MM.1S (cell line): ENCODE measurements around the gene GPR26.
"Not testable (repeated sequence)": the region's sequence is repeated elsewhere in the genome, so short reads cannot be mapped to it uniquely, and the experiment has no call there.

Experiments
- DNase-seq: peaks from one replicate; pipeline ENCODE4 v3.0.0-alpha.2; 2015
- H2AFZ ChIP-seq: fragments of 300-600 bp; sonication (generic); 2 replicates; pipeline ENCODE4 v1.6.0; 2016; ENCODE audit warnings: antibody characterized with exemption, low read length
- H3F3A ChIP-seq: fragments of 300-600 bp; sonication (generic); 2 replicates; pipeline ENCODE4 v1.6.1; 2016; ENCODE audit warnings: mild to moderate bottlenecking, antibody characterized with exemption, low read length, moderate library complexity, mixed read lengths; ENCODE audit not compliant: insufficient read depth
- H3K27ac ChIP-seq: fragments of 300-600 bp; sonication (generic); 2 replicates; pipeline ENCODE4 v1.5.1; 2016; ENCODE audit warnings: mild to moderate bottlenecking, low read length
- H3K27me3 ChIP-seq: fragments of 300-600 bp; sonication (generic); replicated peaks from 2 replicates; pipeline ENCODE4 v1.6.0; 2016; ENCODE audit warnings: low read length; ENCODE audit not compliant: insufficient read depth
- H3K36me3 ChIP-seq: fragments of 300-600 bp; sonication (generic); replicated peaks from 2 replicates; pipeline ENCODE4 v1.6.1; 2016; ENCODE audit warnings: mild to moderate bottlenecking, low read length, mixed read lengths; ENCODE audit not compliant: insufficient read depth
- H3K4me1 ChIP-seq: fragments of 300-600 bp; sonication (generic); 2 replicates; pipeline ENCODE4 v1.6.1; 2016; ENCODE audit warnings: low read length, mixed read lengths
- H3K4me2 ChIP-seq: fragments of 300-600 bp; sonication (generic); 2 replicates; pipeline ENCODE4 v1.6.0; 2016; ENCODE audit warnings: low read depth, low read length
- H3K4me3 ChIP-seq: fragments of 300-600 bp; sonication (generic); 2 replicates; pipeline ENCODE4 v1.5.1; 2016; ENCODE audit warnings: low read length, mixed read lengths
- H3K79me2 ChIP-seq: fragments of 300-600 bp; sonication (generic); 2 replicates; pipeline ENCODE4 v1.6.1; 2016; ENCODE audit warnings: mixed run types, low read length, mixed read lengths
- H3K9ac ChIP-seq: fragments of 300-600 bp; sonication (generic); 2 replicates; pipeline ENCODE4 v1.6.1; 2016; ENCODE audit warnings: low read length, mixed read lengths
- H3K9me2 ChIP-seq: fragments of 300-600 bp; sonication (generic); replicated peaks from 2 replicates; pipeline ENCODE4 v1.6.1; 2016; ENCODE audit warnings: mild to moderate bottlenecking, low read length, mixed read lengths; ENCODE audit not compliant: insufficient read depth
- H3K9me3 ChIP-seq: fragments of 300-600 bp; sonication (generic); replicated peaks from 2 replicates; pipeline ENCODE4 v1.6.1; 2016; ENCODE audit warnings: mild to moderate bottlenecking, low read length, mixed read lengths; ENCODE audit not compliant: insufficient read depth
- H4K20me1 ChIP-seq: fragments of 300-600 bp; sonication (generic); 2 replicates; pipeline ENCODE4 v1.6.1; 2016; ENCODE audit warnings: mild to moderate bottlenecking, low read length, moderate library complexity, mixed read lengths; ENCODE audit not compliant: insufficient read depth
- CTCF ChIP-seq: fragments of 300-600 bp; sonication (generic); IDR thresholded peaks from 2 replicates; pipeline ENCODE4 v1.5.1; 2016; ENCODE audit warnings: antibody characterized with exemption, low read length, mixed read lengths
- EZH2 ChIP-seq: fragments of 300-600 bp; sonication (generic); optimal IDR thresholded peaks from 2 replicates; pipeline ENCODE3; 2017; ENCODE audit warnings: low read depth, mild to moderate bottlenecking, antibody characterized with exemption, low read length, mixed read lengths
- EZH2phosphoT487 ChIP-seq: fragments of 300-600 bp; sonication (generic); IDR thresholded peaks from 2 replicates; pipeline ENCODE4 v1.6.1; 2018; ENCODE audit warnings: antibody characterized with exemption, low read length

The GPR26 gene

GRCh38 chr10:123726836-123727235, 60.7 kb downstream of the GPR26 start:
- no peak overlapping the region for H2AFZ ChIP-seq
- no peaks in the 10 kb centered on the region; the same call in 1 of the 2 replicates for H3K27me3 ChIP-seq
- no peaks in the 10 kb centered on the region for H3K9me2 ChIP-seq
- no peaks in the 10 kb centered on the region for H3K36me3 ChIP-seq
- no peaks in the 10 kb centered on the region for H3K9me3 ChIP-seq
- no peaks in the 10 kb centered on the region for H3F3A ChIP-seq
- no peaks in the 10 kb centered on the region for H3K4me1 ChIP-seq
- TF ChIP-seq EZH2 (no peak), EZH2phosphoT487 (no peak)
- H3K4me2 ChIP-seq: no peak overlapping the region
- H3K79me2 ChIP-seq: no peaks in the 10 kb centered on the region
- H3K4me3 ChIP-seq: no peak overlapping the region
- no peak overlapping the region for H3K27ac ChIP-seq
- H4K20me1 ChIP-seq: no peaks in the 10 kb centered on the region
- no peak for DNase-seq
- no peak overlapping the region for H3K9ac ChIP-seq

DNA sequence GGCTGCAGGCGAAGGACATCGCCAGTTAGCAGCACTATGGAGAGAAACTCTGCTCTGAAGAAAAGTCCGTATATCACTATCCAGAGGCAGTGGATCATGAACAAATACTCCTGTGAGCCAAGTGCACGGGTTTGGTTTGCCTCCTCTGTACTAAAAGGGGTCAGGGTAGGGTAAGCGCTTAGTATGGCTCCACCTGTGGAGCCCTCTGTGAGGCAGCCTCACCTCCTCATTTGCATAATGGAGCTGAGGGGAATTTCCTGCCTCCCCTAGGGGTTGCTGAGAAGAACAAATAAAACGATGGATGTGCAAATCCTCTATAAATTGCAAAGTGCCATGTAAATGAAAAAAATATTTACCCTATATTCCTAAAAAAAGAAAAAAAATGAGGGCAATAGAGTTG, 63.4 kb downstream of the GPR26 start:
- no peak overlapping the region for H3K4me2 ChIP-seq
- no peak for TF ChIP-seq CTCF
- no peak for TF ChIP-seq EZH2
- TF ChIP-seq EZH2phosphoT487: no peak
- H3K9me2 ChIP-seq: no peaks in the 10 kb centered on the region
- H2AFZ ChIP-seq: no peak overlapping the region
- H3K9ac ChIP-seq: no peak overlapping the region
- no peaks in the 10 kb centered on the region for H3K4me1 ChIP-seq
- H3K27me3 ChIP-seq: no peaks in the 10 kb centered on the region; the same call in 1 of the 2 replicates
- H4K20me1 ChIP-seq: no peaks in the 10 kb centered on the region
- H3K79me2 ChIP-seq: no peaks in the 10 kb centered on the region
- H3K36me3 ChIP-seq: no peaks in the 10 kb centered on the region
- no peak for DNase-seq
- no peak overlapping the region for H3K27ac ChIP-seq
- no peak overlapping the region for H3K4me3 ChIP-seq
- H3K9me3 ChIP-seq: no peaks in the 10 kb centered on the region
- no peaks in the 10 kb centered on the region for H3F3A ChIP-seq

DNA sequence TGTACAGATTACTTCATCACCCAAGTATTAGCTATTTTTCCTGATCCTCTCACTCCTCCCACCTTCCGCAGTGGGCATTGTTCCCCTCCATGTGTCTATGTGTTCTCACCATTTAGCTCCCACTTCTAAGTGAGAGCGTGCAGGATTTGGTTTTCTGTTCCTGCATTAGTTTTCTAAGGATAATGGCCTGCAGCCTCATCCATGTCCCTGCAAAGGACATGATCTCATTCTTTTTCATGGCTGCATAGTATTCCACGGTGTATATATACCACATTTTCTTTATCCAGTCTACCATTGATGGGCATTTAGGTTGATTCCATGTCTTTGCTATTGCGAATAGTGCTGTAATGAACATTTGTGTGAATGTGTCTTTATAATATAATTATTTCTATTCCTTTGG, 70.8 kb downstream of the GPR26 start:
- H3K27me3 ChIP-seq, H3F3A ChIP-seq, H3K79me2 ChIP-seq, H3K4me3 ChIP-seq, H3K9me3 ChIP-seq, H3K4me1 ChIP-seq, H3K9me2 ChIP-seq, H3K27ac ChIP-seq, H4K20me1 ChIP-seq, H2AFZ ChIP-seq, H3K36me3 ChIP-seq, H3K9ac ChIP-seq, H3K4me2 ChIP-seq, DNase-seq: not testable (repeated sequence)

- H3K36me3 ChIP-seq: no peaks in the 10 kb centered on the region
- DNase-seq: no peak
- H3K79me2 ChIP-seq: no peaks in the 10 kb centered on the region
- H3K9me2 ChIP-seq: no peaks in the 10 kb centered on the region
- no peak overlapping the region for H2AFZ ChIP-seq
- no peaks in the 10 kb centered on the region for H3F3A ChIP-seq
- no peaks in the 10 kb centered on the region for H3K4me1 ChIP-seq
- H3K27me3 ChIP-seq: no peaks in the 10 kb centered on the region
- H3K9ac ChIP-seq: no peak overlapping the region
- no peak overlapping the region for H3K4me2 ChIP-seq
- H3K27ac ChIP-seq: no peak overlapping the region
- TF ChIP-seq EZH2phosphoT487: no peak
- TF ChIP-seq CTCF: no peak
- TF ChIP-seq EZH2: no peak
- H3K4me3 ChIP-seq: no peak overlapping the region
- H4K20me1 ChIP-seq: no peaks in the 10 kb centered on the region
- H3K9me3 ChIP-seq: 0 out of 2 replicates have a peak, but pooled peaks cover 3% of the 10 kb centered on the region
Observed at GRCh38 chr10:123741146-123741545, 75.0 kb downstream of the GPR26 start.
